ES-I3 (cell line): Measurements from ENCODE around the gene CELSR1.

ENCODE experiments used
- H3K36me3 ChIP-seq: 2 replicates; pipeline ENCODE4 v1.6.1; 2013; ENCODE audit warnings: mild to moderate bottlenecking, low read length, control low read depth, moderate library complexity; ENCODE audit not compliant: insufficient read depth
- H3K4me1 ChIP-seq: 2 replicates; pipeline ENCODE4 v1.6.1; 2013; ENCODE audit warnings: mild to moderate bottlenecking, control low read depth, low read length; ENCODE audit not compliant: insufficient read depth
- H3K9ac ChIP-seq: 2 replicates; pipeline ENCODE4 v1.6.1; 2013; ENCODE audit warnings: low read depth, mild to moderate bottlenecking, low read length, moderate library complexity
- H3K9me3 ChIP-seq: 2 replicates; pipeline ENCODE4 v1.6.1; 2013; ENCODE audit warnings: mild to moderate bottlenecking, low read length, moderate library complexity; ENCODE audit not compliant: control insufficient read depth, insufficient read depth

Gene CELSR1

GRCh38 chr22:46457502-46458488 is 79.6 kb downstream of the CELSR1 start:
- Histone ChIP-seq H3K9me3 (no peaks in the 10 kb centered on the region), H3K9ac (no peak overlapping the region), H3K4me1 (no peaks in the 10 kb centered on the region; the same call in 1 of the 2 replicates), H3K36me3 (no peaks in the 10 kb centered on the region; the same call in none of the 2 replicates)

GRCh38 chr22:46456818-46457163 is 80.6 kb downstream of the CELSR1 start:
- H3K9me3 ChIP-seq, result no peaks in the 10 kb centered on the region
- no peak overlapping the region for H3K9ac ChIP-seq
- no peaks in the 10 kb centered on the region; the same call in 1 of the 2 replicates for H3K36me3 ChIP-seq
- H3K4me1 ChIP-seq, result no peaks in the 10 kb centered on the region; the same call in 1 of the 2 replicates

- Histone ChIP-seq H3K4me1 (no peaks in the 10 kb centered on the region; the same call in 1 of the 2 replicates), H3K9me3 (no peaks in the 10 kb centered on the region), H3K36me3 (no peaks in the 10 kb centered on the region; the same call in 1 of the 2 replicates), H3K9ac (no peak overlapping the region)
Measured at GRCh38 chr22:46455446-46455845, 82.0 kb downstream of the CELSR1 start.

GRCh38 chr22:46454504-46455269 is 82.7 kb downstream of the CELSR1 start:
- no peaks in the 10 kb centered on the region; the same call in 1 of the 2 replicates for H3K4me1 ChIP-seq
- H3K9ac ChIP-seq, result no peak overlapping the region
- H3K36me3 ChIP-seq, result no peaks in the 10 kb centered on the region; the same call in 1 of the 2 replicates
- no peaks in the 10 kb centered on the region for H3K9me3 ChIP-seq

- no peaks in the 10 kb centered on the region; the same call in 1 of the 2 replicates for H3K36me3 ChIP-seq
- no peaks in the 10 kb centered on the region for H3K9me3 ChIP-seq
- no peak overlapping the region for H3K9ac ChIP-seq
- H3K4me1 ChIP-seq, result no peaks in the 10 kb centered on the region; the same call in 1 of the 2 replicates
Measured at GRCh38 chr22:46453829-46454503, 83.5 kb downstream of the CELSR1 start.

- no peak overlapping the region for H3K9ac ChIP-seq
- H3K9me3 ChIP-seq, result no peaks in the 10 kb centered on the region
- no peaks in the 10 kb centered on the region; the same call in 1 of the 2 replicates for H3K4me1 ChIP-seq
- H3K36me3 ChIP-seq, result no peaks in the 10 kb centered on the region
Measured at GRCh38 chr22:46453006-46453828, 84.2 kb downstream of the CELSR1 start.

- no peak overlapping the region for H3K9ac ChIP-seq
- no peaks in the 10 kb centered on the region; the same call in 1 of the 2 replicates for H3K4me1 ChIP-seq
- H3K36me3 ChIP-seq, result no peaks in the 10 kb centered on the region
- no peaks in the 10 kb centered on the region for H3K9me3 ChIP-seq
Measured at GRCh38 chr22:46452195-46453005, 85.0 kb downstream of the CELSR1 start.

- Histone ChIP-seq H3K36me3 (no peaks in the 10 kb centered on the region), H3K9ac (no peak overlapping the region), H3K9me3 (no peaks in the 10 kb centered on the region), H3K4me1 (no peaks in the 10 kb centered on the region; the same call in 1 of the 2 replicates)
Measured at GRCh38 chr22:46451741-46452140, 85.7 kb downstream of the CELSR1 start.

GRCh38 chr22:46450931-46451561 is 86.4 kb downstream of the CELSR1 start:
- Histone ChIP-seq H3K9ac (no peak overlapping the region), H3K36me3 (no peaks in the 10 kb centered on the region), H3K4me1 (no peaks in the 10 kb centered on the region; the same call in 1 of the 2 replicates), H3K9me3 (no peaks in the 10 kb centered on the region)

GRCh38 chr22:46449974-46450745 is 87.3 kb downstream of the CELSR1 start:
- no peaks in the 10 kb centered on the region for H3K36me3 ChIP-seq
- H3K4me1 ChIP-seq, result no peaks in the 10 kb centered on the region; the same call in 1 of the 2 replicates
- H3K9me3 ChIP-seq, result no peaks in the 10 kb centered on the region
- no peak overlapping the region for H3K9ac ChIP-seq

- Histone ChIP-seq H3K9ac (no peak overlapping the region), H3K9me3 (no peaks in the 10 kb centered on the region), H3K4me1 (peaks cover 2% of the 10 kb centered on the region; the same call in 1 of the 2 replicates), H3K36me3 (no peaks in the 10 kb centered on the region)
Measured at GRCh38 chr22:46449116-46449691, 88.2 kb downstream of the CELSR1 start.

- peaks cover 10% of the 10 kb centered on the region for H3K4me1 ChIP-seq
- no peaks in the 10 kb centered on the region for H3K36me3 ChIP-seq
- no peak overlapping the region for H3K9ac ChIP-seq
- H3K9me3 ChIP-seq, result no peaks in the 10 kb centered on the region
Measured at GRCh38 chr22:46448333-46448732, 89.1 kb downstream of the CELSR1 start.
